GM13976 (cell line): ENCODE measurements around the gene G6PD.

Experiments used
- DNase-seq: peaks from one replicate; pipeline ENCODE4 v3.0.0; 2012; ENCODE audit warnings: low spot score
- CTCF ChIP-seq: IDR thresholded peaks from 2 replicates; pipeline ENCODE4 v1.5.1; 2012; ENCODE audit warnings: borderline replicate concordance, mild to moderate bottlenecking; ENCODE audit not compliant: insufficient read depth; ENCODE audit errors: extremely low read depth, missing control alignments, control extremely low read depth
- in situ Hi-C: fragments of 300-500 bp; cut with MboI; formaldehyde crosslinking; loops from one replicate; pipeline ENCODE4 v1.12.0; 2022; ENCODE audit warnings: low sequenced_read_pairs, mixed read lengths, inconsistent platforms; ENCODE audit not compliant: unreplicated experiment

Gene G6PD

GRCh38 chrX:154515966-154516655, 30.5 kb downstream of the G6PD start, which contains the start of gene FAM3A:
Gene FAM3A, minus strand, starts transcription at chrX:154516232. Its CDS starts 460 bp downstream, at chrX:154515772.
- TF ChIP-seq CTCF = no peak
- DNase-seq = peak; percentile 92

GRCh38 chrX:154515090-154515965, 31.3 kb downstream of the G6PD start:
- in situ Hi-C loops = no loop called here
- DNase-seq = no peak
- no peak for TF ChIP-seq CTCF

More at GRCh38 chrX:154515966-154516655, 30.5 kb downstream of the G6PD start, which contains the start of gene FAM3A:
- in situ Hi-C loops = no loop called here

- no peak for TF ChIP-seq CTCF
- in situ Hi-C loops = no loop called here
- DNase-seq = no peak
Measured at GRCh38 chrX:154513716-154514115, 32.9 kb downstream of the G6PD start.

GRCh38 chrX:154512879-154513553, 33.6 kb downstream of the G6PD start:
- in situ Hi-C loops = no loop called here

GRCh38 chrX:154511761-154512160, 34.9 kb downstream of the G6PD start:
- no peak for DNase-seq
- TF ChIP-seq CTCF = no peak
- in situ Hi-C loops = no loop called here

More at GRCh38 chrX:154512879-154513553, 33.6 kb downstream of the G6PD start:
- no peak for TF ChIP-seq CTCF
- DNase-seq = no peak

- no peak for TF ChIP-seq CTCF
- in situ Hi-C loops = no loop called here
- DNase-seq = no peak
Measured at GRCh38 chrX:154509455-154509854, 37.2 kb downstream of the G6PD start.
